DOHH2 (cell line): Measurements from ENCODE around the gene IPO9.

ENCODE experiments used
- EZH2phosphoT487 ChIP-seq: fragments of 200-600 bp; sonication (generic); IDR thresholded peaks from 2 replicates; pipeline ENCODE4 v1.6.1; 2017; ENCODE audit warnings: borderline replicate concordance, mild to moderate bottlenecking, antibody characterized with exemption, low read length, moderate library complexity, mixed read lengths
- TF ChIP-seq, protein P1 (sequence below): fragments of 200-600 bp; sonication (generic); IDR thresholded peaks from one replicate; pipeline ENCODE4 v1.5.1; 2014; ENCODE audit warnings: antibody characterized with exemption, mild to moderate bottlenecking, low read depth, low read length; ENCODE audit not compliant: poor library complexity, severe bottlenecking

- TF ChIP-seq, protein P1, sequence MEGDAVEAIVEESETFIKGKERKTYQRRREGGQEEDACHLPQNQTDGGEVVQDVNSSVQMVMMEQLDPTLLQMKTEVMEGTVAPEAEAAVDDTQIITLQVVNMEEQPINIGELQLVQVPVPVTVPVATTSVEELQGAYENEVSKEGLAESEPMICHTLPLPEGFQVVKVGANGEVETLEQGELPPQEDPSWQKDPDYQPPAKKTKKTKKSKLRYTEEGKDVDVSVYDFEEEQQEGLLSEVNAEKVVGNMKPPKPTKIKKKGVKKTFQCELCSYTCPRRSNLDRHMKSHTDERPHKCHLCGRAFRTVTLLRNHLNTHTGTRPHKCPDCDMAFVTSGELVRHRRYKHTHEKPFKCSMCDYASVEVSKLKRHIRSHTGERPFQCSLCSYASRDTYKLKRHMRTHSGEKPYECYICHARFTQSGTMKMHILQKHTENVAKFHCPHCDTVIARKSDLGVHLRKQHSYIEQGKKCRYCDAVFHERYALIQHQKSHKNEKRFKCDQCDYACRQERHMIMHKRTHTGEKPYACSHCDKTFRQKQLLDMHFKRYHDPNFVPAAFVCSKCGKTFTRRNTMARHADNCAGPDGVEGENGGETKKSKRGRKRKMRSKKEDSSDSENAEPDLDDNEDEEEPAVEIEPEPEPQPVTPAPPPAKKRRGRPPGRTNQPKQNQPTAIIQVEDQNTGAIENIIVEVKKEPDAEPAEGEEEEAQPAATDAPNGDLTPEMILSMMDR, result peak; percentile 65
- TF ChIP-seq EZH2phosphoT487, result no peak
These were observed 49.0 kb downstream of the IPO9 start for GRCh38 chr1:201877877-201878401.
